HS-5 (cell line): ENCODE data around the gene CD200.

Experiments
- DNase-seq: peaks from one replicate; pipeline ENCODE4 v3.0.0-alpha.2; 2012; ENCODE audit warnings: low read depth

Gene CD200

DNA sequence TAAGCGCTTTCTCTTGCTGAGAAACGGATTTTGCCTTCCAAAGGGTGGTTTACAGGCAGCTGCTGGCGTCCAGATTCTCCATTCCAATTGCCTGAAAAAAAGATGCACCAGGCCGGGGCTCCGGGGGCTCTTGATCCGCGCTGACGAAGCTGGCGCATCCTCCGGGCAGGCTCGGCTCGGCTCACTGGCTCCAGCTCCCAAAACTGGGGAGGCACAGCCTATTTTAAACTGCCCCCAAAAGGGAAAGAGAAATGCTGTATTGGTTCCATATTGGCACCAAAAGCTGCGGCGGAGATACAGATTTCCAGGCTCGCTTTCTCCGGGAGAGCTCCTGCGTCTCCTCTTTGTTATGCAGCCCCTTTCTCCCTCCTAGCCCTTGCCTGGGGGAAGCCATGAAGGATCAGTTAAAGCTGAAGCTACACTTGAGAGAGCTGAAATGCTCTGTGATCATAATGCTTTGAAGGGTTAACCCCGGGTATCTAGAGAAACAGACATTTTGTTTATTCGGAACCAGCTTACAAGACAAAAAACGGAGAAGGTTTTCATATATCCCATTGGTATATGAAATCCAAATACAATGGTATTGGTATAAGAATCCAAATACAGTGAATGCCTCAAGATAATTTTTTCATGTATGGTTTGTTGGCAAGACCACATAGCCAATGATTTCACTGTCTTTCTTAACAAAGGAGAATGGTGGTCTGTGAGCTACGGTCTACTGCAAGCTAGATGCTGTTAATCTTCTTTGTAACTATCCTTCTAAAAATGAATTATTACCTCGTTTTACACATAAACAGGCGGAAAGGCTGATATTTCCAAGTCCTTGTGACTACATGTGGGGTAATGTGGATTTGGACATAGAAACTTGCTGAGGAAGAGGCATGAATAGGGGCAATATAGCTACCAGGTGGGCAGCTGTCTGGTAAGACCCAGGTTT is 693 bp downstream of the CD200 start:
- no peak for DNase-seq

DNA sequence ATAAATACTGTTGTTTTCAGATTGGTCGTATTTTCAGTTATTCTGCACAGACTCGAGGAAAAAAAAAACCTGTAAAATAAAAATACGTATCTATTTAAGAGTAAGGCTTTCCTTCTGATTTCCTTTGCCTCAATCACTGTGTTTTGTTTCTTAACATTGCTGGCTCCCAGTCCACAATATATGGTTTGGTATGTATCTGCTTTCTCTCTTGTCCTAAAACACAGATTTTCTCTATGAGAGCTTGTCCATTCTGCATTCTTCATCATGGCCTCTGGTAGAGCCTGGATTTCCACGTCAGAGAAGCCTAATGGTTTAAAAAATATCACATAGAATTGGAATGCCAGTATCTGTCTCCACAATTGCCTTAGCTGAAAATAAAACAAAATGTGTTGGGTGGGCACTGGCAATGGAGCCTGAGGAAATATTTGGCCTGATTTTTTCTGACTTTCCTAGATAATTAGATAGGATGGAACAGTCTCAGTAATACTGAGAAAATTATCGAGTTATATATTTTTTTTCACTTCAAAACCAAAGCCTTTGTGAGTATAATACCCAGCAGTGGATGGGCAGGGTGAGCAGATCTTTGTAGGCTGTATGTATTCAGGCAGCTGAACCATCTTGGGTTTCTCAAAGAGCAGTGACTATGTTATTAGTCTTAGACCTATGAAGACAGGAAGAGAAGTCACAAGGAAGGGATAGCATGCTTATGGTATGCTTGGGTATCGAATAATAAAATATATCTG is 1.9 kb downstream of the CD200 start:
- DNase-seq: no peak

DNA sequence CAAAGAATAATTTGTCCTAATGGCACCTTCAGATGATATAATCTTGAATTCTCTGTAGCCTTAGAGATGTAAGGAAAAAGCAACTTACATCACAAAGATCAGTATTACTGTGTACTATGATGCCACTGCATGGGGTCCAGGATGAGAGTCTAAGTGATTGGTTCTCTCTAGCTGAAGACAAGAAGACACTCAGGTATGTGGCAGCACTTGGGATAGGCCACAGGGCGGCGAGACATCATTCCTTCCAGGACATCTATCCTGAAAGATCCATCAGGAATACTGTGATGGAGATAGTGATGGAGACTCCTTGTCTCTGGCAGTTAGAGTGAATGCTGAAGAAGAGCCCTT is 2.5 kb downstream of the CD200 start:
- no peak for DNase-seq

GRCh38 chr3:112338021-112338726 is 5.2 kb downstream of the CD200 start:
- no peak for DNase-seq

DNA sequence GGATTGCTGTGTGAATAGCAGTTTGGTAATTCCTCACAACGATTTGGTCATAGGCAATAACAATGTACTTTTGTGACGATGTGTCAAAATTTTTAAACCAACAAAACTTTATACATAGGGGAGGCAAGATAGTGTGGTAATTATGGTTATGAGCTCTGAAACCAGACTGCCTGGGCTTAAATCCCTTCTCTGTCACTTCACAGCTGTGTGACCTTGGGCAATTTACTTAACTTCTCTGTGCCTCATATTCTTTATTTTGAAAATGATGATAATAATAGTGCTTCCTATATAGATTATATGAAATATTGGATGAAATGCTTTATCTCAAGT is 5.7 kb downstream of the CD200 start:
- no peak for DNase-seq

GRCh38 chr3:112339134-112339533 is 6.2 kb downstream of the CD200 start:
- DNase-seq: no peak

DNA sequence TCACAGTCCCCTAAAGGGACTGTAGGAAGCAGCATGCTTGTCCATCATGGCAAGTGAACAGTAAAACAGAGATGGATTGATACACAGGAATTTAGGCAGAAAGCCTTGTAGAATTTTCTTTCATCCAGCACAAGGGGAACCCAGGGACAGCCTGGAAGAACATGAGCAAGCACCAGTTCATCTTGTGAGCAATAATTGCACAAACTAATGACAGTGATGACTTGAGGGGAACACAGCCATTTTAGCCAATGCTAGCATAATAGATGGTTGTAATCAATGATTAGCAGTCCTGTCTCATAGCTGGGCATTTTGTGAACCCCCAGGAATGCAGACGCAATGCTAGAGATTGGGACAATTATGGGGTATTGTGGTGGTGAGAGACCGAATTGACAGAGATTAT is 6.7 kb downstream of the CD200 start:
- DNase-seq: no peak

DNA sequence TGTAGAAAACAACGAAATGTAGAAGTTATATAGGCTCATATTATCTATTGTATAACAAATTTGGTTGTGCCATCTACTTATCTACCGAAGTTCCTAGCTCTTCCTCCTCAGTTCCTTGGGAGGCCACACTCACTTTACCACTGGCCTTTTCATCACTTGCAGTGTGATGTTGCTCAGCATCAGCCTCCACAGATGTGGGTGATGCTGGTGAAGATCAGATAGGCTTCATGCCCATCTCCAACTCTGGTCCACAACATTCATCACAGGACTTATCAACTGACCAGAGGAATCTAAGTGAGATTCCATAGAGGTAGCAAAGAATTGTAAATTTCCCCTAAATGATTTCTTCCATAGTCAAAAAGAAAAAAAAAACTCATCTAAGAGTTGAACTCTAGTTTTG is 8.4 kb downstream of the CD200 start:
- no peak for DNase-seq

DNA sequence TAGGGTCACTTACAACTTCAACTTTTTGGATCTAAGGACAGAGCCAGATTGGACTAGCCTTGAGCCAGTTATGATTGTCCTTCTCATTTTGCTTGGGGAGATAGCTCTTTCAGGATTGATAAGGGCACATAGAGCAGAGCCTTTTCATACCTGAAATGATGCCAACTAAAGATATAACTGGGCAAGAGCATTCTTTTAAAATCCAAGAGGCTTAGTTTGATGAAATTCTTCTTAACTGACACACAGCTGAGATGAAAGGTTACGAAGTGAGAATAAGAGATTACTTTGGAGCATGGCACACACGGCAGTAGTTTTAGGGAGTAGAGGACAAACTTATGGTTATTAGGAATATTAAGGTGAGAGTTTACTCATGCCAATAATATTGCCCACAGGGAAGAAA is 12.7 kb downstream of the CD200 start:
- DNase-seq: no peak

- no peak for DNase-seq
Measured at GRCh38 chr3:112346491-112347122, 13.7 kb downstream of the CD200 start.

- no peak for DNase-seq
Measured at GRCh38 chr3:112348943-112349342, 16.0 kb downstream of the CD200 start.

GRCh38 chr3:112349557-112349956 is 16.6 kb downstream of the CD200 start:
- no peak for DNase-seq

- DNase-seq: no peak
Measured at GRCh38 chr3:112350018-112350810, 17.3 kb downstream of the CD200 start.

GRCh38 chr3:112351036-112351435 is 18.1 kb downstream of the CD200 start:
- DNase-seq: no peak

DNA sequence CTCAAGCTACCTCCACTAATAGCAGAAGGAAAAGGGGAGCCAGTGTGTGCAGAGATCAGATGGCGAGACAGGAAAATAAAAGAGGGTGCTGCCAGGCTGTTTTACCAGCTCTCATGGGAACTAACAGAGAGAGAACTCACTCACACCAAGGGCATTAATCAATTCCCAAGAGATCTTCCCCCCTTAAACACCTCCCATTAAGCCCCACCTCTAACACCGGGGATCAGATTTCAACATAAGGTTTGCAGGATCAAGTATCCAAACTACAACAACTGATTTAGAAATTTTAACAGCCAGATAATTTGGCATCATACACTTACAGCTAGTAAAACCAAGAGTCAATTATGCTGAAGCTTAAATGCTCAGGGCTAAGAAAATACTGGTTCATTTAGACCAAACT is 18.9 kb downstream of the CD200 start:
- DNase-seq: no peak

DNA sequence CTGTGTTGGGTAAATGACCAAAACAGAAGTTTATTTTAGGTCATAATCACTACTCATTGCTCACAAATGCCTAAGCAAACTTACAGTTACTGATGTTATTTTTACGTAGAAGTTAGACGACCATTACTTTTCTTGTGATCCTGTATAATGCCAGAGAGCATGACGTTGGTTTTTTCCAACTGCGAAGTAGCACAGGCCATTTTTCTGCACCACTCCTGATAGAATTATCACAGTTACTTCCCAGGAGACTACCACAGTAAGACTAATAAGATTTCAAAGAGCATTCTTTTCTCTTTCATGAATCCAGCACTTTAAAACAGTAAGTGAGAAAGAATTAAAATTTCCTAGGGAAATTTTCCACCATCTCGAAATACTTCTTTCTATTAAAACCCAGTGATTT is 19.8 kb downstream of the CD200 start:
- DNase-seq: no peak

GRCh38 chr3:112353365-112353764 is 20.4 kb downstream of the CD200 start:
- no peak for DNase-seq

DNA sequence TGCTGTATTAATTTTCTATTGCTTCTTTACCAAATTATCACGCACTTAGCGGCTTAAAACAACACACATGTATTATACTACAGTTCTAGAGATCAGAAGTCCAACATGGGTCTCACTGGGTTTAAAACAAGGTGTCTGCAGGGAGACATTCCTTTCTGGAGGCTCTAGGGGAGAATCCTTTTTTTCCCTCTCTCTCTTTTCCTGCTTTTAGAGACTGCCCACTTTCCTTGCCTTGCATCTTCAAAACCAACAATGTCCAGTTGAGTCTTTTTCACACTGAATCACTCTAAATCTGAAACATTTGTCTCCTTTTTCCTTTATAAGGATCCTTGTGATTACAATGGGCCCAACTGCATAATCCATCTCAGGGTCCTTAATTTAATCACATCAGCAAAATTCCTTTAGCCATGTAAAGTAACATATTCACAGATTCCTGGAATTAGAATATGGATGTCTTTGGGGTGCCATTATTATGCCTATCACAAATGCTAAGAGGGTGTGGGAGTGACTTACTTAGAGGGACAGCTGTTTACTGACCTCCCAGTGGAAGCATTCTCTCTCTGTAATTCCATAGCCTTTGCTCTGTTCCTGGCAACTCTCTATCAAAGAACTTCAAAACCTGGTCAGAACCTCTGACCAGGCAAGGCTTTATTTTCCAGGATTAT is 21.8 kb downstream of the CD200 start:
- no peak for DNase-seq

DNA sequence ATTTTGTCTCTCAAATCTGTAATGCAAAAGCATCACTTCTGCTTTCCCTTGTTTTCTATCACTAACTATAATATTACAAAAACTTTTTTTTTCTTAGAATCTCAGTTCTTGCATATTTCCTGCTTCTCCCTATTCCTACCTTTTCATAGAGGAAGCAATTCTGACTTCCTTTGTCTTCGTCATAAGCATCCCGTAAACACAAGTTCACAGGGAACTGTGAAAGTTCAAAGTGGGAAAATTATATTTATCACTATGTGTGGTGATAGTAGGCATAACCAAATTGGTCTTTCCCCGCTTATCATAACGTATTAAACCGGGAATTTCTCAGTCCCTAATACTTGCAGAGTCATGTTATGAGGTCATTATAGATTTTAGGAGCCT is 22.3 kb downstream of the CD200 start:
- no peak for DNase-seq

GRCh38 chr3:112357930-112358780 is 25.2 kb downstream of the CD200 start:
- no peak for DNase-seq
